Measurements from ENCODE around the gene GIGYF1. TPM values are rescaled to one million over a fixed set of nuclear protein-coding genes. Genes with fewer than 3 reads are reported as not detected.

The GIGYF1 gene
- 9.1 and 11.0 TPM in 2 replicates for total RNA-seq

GRCh38 chr7:100694098-100694745 lies at the start of gene GIGYF1:
GIGYF1 (minus strand) TSS chr7:100694250; CDS start chr7:100688238, 6,012 bp downstream.

GRCh38 chr7:100720279-100720670 lies 26.2 kb upstream of the GIGYF1 start, which contains the start of gene EPO:
EPO (plus strand) TSS chr7:100720468; CDS start chr7:100720981, 513 bp downstream.

GRCh38 chr7:100705753-100706671 lies 12.0 kb upstream of the GIGYF1 start, which contains the start of gene POP7:
POP7 (plus strand) TSS chr7:100706121; CDS start chr7:100706831, 710 bp downstream.

GRCh38 chr7:100673302-100673941 lies 20.6 kb downstream of the GIGYF1 start, which contains the start of gene GNB2:
GNB2 (plus strand) TSS chr7:100673740; CDS start chr7:100676266, 2,526 bp downstream.

GRCh38 chr7:100655908-100656674 lies 38.0 kb downstream of the GIGYF1 start, which contains the start of gene ACTL6B:
ACTL6B (minus strand) TSS chr7:100656448; CDS start chr7:100656354, 94 bp downstream.

GRCh38 chr7:100641463-100641859 lies 52.6 kb downstream of the GIGYF1 start, which contains the start of gene TFR2:
TFR2 (minus strand) TSS chr7:100641552; CDS start chr7:100641509, 43 bp downstream.

Other genes with a start within 250 kb of the GIGYF1 start
- 0.44 and 5.0 TPM in 2 replicates for gene SPACDR, start 230.0 kb downstream of the GIGYF1 start, total RNA-seq
- gene TSC22D4, start 215.0 kb downstream of the GIGYF1 start, total RNA-seq: 37.2 and 43.4 TPM in 2 replicates
- 0.59 and 0.94 TPM in 2 replicates for gene NYAP1, start 210.3 kb downstream of the GIGYF1 start, total RNA-seq
- gene AGFG2, start 155.0 kb downstream of the GIGYF1 start, total RNA-seq: 17.9 and 35.0 TPM in 2 replicates
- gene SAP25, start 120.3 kb downstream of the GIGYF1 start, total RNA-seq: not detected in 2 replicates
- 21.3 and 44.0 TPM in 2 replicates for gene LRCH4, start 108.1 kb downstream of the GIGYF1 start, total RNA-seq
- gene FBXO24, start 107.9 kb downstream of the GIGYF1 start, total RNA-seq: not detected in 2 replicates
- 692 and 708 TPM in 2 replicates for gene PCOLCE, start 91.9 kb downstream of the GIGYF1 start, total RNA-seq
- 17.6 and 21.9 TPM in 2 replicates for gene MOSPD3, start 81.7 kb downstream of the GIGYF1 start, total RNA-seq
- gene TFR2, start 52.7 kb downstream of the GIGYF1 start, total RNA-seq: 1.4 TPM in 1 of 2 replicates, not detected in the other
- not detected in 2 replicates for gene ACTL6B, start 37.8 kb downstream of the GIGYF1 start, total RNA-seq
- 134 and 160 TPM in 2 replicates for gene GNB2, start 20.5 kb downstream of the GIGYF1 start, total RNA-seq
- gene POP7, start 11.9 kb upstream of the GIGYF1 start, total RNA-seq: 22.4 and 26.2 TPM in 2 replicates
- gene EPO, start 26.2 kb upstream of the GIGYF1 start, total RNA-seq: not detected in 2 replicates
- gene ZAN, start 39.3 kb upstream of the GIGYF1 start, total RNA-seq: not detected in 2 replicates
- gene EPHB4, start 133.3 kb upstream of the GIGYF1 start, total RNA-seq: 22.8 and 29.5 TPM in 2 replicates
- 12.7 and 18.8 TPM in 2 replicates for gene SLC12A9, start 158.5 kb upstream of the GIGYF1 start, total RNA-seq
- gene TRIP6, start 173.1 kb upstream of the GIGYF1 start, total RNA-seq: 84.1 and 115 TPM in 2 replicates
- gene SRRT, start 180.9 kb upstream of the GIGYF1 start, total RNA-seq: 35.5 and 36.9 TPM in 2 replicates
- 2.5 and 7.7 TPM in 2 replicates for gene UFSP1, start 195.5 kb upstream of the GIGYF1 start, total RNA-seq
- gene ACHE, start 201.6 kb upstream of the GIGYF1 start, total RNA-seq: not detected in 2 replicates